ENCODE measurements around the gene CTTNBP2.

The CTTNBP2 gene

GRCh38 chr7:117871401-117871777 lies 1.9 kb downstream of the CTTNBP2 start:
- no peak for DNase-seq (ENCODE audit: extremely low read depth in 1 of 2, low read depth in 1 of 2)

GRCh38 chr7:117870448-117871130 lies 2.7 kb downstream of the CTTNBP2 start:
- no peak for DNase-seq (ENCODE audit: extremely low read depth in 1 of 2, low read depth in 1 of 2)

GRCh38 chr7:117869374-117869773 lies 3.9 kb downstream of the CTTNBP2 start:
- DNase-seq (ENCODE audit: extremely low read depth in 1 of 2, low read depth in 1 of 2) = no peak

GRCh38 chr7:117863618-117864017 lies 9.6 kb downstream of the CTTNBP2 start:
- no peak for DNase-seq (ENCODE audit: extremely low read depth in 1 of 2, low read depth in 1 of 2)

- DNase-seq (ENCODE audit: extremely low read depth in 1 of 2, low read depth in 1 of 2) = no peak
Observed at GRCh38 chr7:117862378-117862777, 10.9 kb downstream of the CTTNBP2 start.

GRCh38 chr7:117859246-117859812 lies 13.9 kb downstream of the CTTNBP2 start:
- DNase-seq (ENCODE audit: extremely low read depth in 1 of 2, low read depth in 1 of 2) = no peak

GRCh38 chr7:117858712-117859111 lies 14.5 kb downstream of the CTTNBP2 start:
- no peak for DNase-seq (ENCODE audit: extremely low read depth in 1 of 2, low read depth in 1 of 2)

GRCh38 chr7:117857718-117858117 lies 15.5 kb downstream of the CTTNBP2 start:
- DNase-seq (ENCODE audit: extremely low read depth in 1 of 2, low read depth in 1 of 2) = no peak

- DNase-seq (ENCODE audit: extremely low read depth in 1 of 2, low read depth in 1 of 2) = no peak
Observed at GRCh38 chr7:117856196-117856595, 17.0 kb downstream of the CTTNBP2 start.

GRCh38 chr7:117854186-117854585 lies 19.1 kb downstream of the CTTNBP2 start:
- no peak for DNase-seq (ENCODE audit: extremely low read depth in 1 of 2, low read depth in 1 of 2)

- DNase-seq (ENCODE audit: extremely low read depth in 1 of 2, low read depth in 1 of 2) = no peak
Observed at GRCh38 chr7:117848941-117849340, 24.3 kb downstream of the CTTNBP2 start.

GRCh38 chr7:117844678-117845077 lies 28.6 kb downstream of the CTTNBP2 start:
- DNase-seq (ENCODE audit: extremely low read depth in 1 of 2, low read depth in 1 of 2) = no peak

GRCh38 chr7:117841611-117842010 lies 31.6 kb downstream of the CTTNBP2 start:
- DNase-seq (ENCODE audit: extremely low read depth in 1 of 2, low read depth in 1 of 2) = no peak

- DNase-seq (ENCODE audit: extremely low read depth in 1 of 2, low read depth in 1 of 2) = no peak
Observed at GRCh38 chr7:117841011-117841410, 32.2 kb downstream of the CTTNBP2 start.

GRCh38 chr7:117839507-117839906 lies 33.7 kb downstream of the CTTNBP2 start:
- DNase-seq (ENCODE audit: extremely low read depth in 1 of 2, low read depth in 1 of 2) = no peak

GRCh38 chr7:117837841-117838240 lies 35.4 kb downstream of the CTTNBP2 start:
- DNase-seq (ENCODE audit: extremely low read depth in 1 of 2, low read depth in 1 of 2) = no peak

- no peak for DNase-seq (ENCODE audit: extremely low read depth in 1 of 2, low read depth in 1 of 2)
Observed at GRCh38 chr7:117835016-117835664, 38.1 kb downstream of the CTTNBP2 start.

GRCh38 chr7:117830422-117830954 lies 42.8 kb downstream of the CTTNBP2 start:
- no peak for DNase-seq (ENCODE audit: extremely low read depth in 1 of 2, low read depth in 1 of 2)

GRCh38 chr7:117829450-117830117 lies 43.7 kb downstream of the CTTNBP2 start:
- DNase-seq (ENCODE audit: extremely low read depth in 1 of 2, low read depth in 1 of 2) = no peak

GRCh38 chr7:117828825-117829224 lies 44.4 kb downstream of the CTTNBP2 start:
- no peak for DNase-seq (ENCODE audit: extremely low read depth in 1 of 2, low read depth in 1 of 2)

- DNase-seq (ENCODE audit: extremely low read depth in 1 of 2, low read depth in 1 of 2) = no peak
Observed at GRCh38 chr7:117827862-117828261, 45.4 kb downstream of the CTTNBP2 start.

- no peak for DNase-seq (ENCODE audit: extremely low read depth in 1 of 2, low read depth in 1 of 2)
Observed at GRCh38 chr7:117825132-117825531, 48.1 kb downstream of the CTTNBP2 start.

All from stimulated activated CD8-positive, alpha-beta memory T cell treated with anti-CD3 and anti-CD28 coated beads, Interleukin-7, amount 100 ng/mL, for 48 hours (primary cell).